Skeletal muscle tissue (tissue), 4 donors: ENCODE data around the gene INTS4. TPM values are rescaled to one million over a fixed set of nuclear protein-coding genes. Genes with fewer than 3 reads are reported as not detected.
"Not testable (repeated sequence)": the region's sequence is repeated elsewhere in the genome, so short reads cannot be mapped to it uniquely, and the experiment has no call there.

Experiments used
- H3K27ac ChIP-seq: one replicate; pipeline ENCODE4 v1.7.0; 2013; ENCODE audit warnings: mild to moderate bottlenecking, low read depth, low read length, inconsistent platforms
- H3K27me3 ChIP-seq, 3 donors: one replicate each; pipeline ENCODE4 v1.7.0; 2013; ENCODE audit warnings: low read length in 3 of 3; ENCODE audit not compliant: control insufficient read depth in 3 of 3, insufficient read depth in 3 of 3
- H3K36me3 ChIP-seq, 3 donors: one replicate each; pipeline ENCODE4 v1.7.0; 2013; ENCODE audit warnings: low read length in 3 of 3; ENCODE audit not compliant: control insufficient read depth in 3 of 3, insufficient read depth in 3 of 3
- H3K4me1 ChIP-seq, 3 donors: one replicate each; pipeline ENCODE4 v1.7.0; 2013; ENCODE audit warnings: low read length in 3 of 3, mild to moderate bottlenecking in 3 of 3; ENCODE audit not compliant: control insufficient read depth in 3 of 3, insufficient read depth in 3 of 3
- H3K4me3 ChIP-seq, 3 donors: one replicate each; pipeline ENCODE4 v1.7.0; 2013; ENCODE audit warnings: low read length in 3 of 3
- H3K9ac ChIP-seq, 3 donors: one replicate each; pipeline ENCODE4 v1.7.0; 2013; ENCODE audit warnings: low read length in 3 of 3, mild to moderate bottlenecking in 3 of 3, moderate library complexity in 2 of 3, low read depth in 1 of 3
- H3K9me3 ChIP-seq, 3 donors: one replicate each; pipeline ENCODE4 v1.7.0; 2013; ENCODE audit warnings: low read length in 3 of 3; ENCODE audit not compliant: control insufficient read depth in 3 of 3
- total RNA-seq: library from RNA; depleted of rRNA; stranded (reverse); fragments of >200 nt; gene quantifications from one replicate; pipeline ENCODE4 v1.2.3, GENCODE V29; 2014
- donor health status: Osteomylitis.

Gene INTS4
- total RNA-seq, 1 donor from 2014 or later: 40.7 TPM

- Histone ChIP-seq H3K4me3 (no peak overlapping the region), H3K27me3 (no peaks in the 10 kb centered on the region), H3K36me3 (peaks cover 25 to 52% (median 46%) of the 10 kb centered on the region in 3 donors), H3K4me1 (no peaks in the 10 kb centered on the region), H3K9me3 (no peaks in the 10 kb centered on the region), H3K9ac (no peak overlapping the region), H3K27ac (no peak overlapping the region)
These were observed 122.6 kb downstream of the INTS4 start for GRCh38 chr11:77871855-77872254.

- Histone ChIP-seq H3K27ac (no peak overlapping the region), H3K4me1 (peaks cover 0 to 4% (median 0%) of the 10 kb centered on the region in 3 donors), H3K36me3 (peaks cover 18 to 34% (median 29%) of the 10 kb centered on the region in 3 donors), H3K4me3 (no peak overlapping the region), H3K27me3 (no peaks in the 10 kb centered on the region), H3K9ac (no peak overlapping the region), H3K9me3 (no peaks in the 10 kb centered on the region)
These were observed 125.7 kb downstream of the INTS4 start for GRCh38 chr11:77868744-77869143.

- Histone ChIP-seq H3K4me3 (no peak overlapping the region), H3K9ac (no peak overlapping the region), H3K27ac (no peak overlapping the region), H3K27me3 (no peaks in the 10 kb centered on the region), H3K36me3 (peaks cover 7 to 18% (median 15%) of the 10 kb centered on the region in 3 donors), H3K9me3 (no peaks in the 10 kb centered on the region), H3K4me1 (peaks cover 3 to 7% (median 4%) of the 10 kb centered on the region in 3 donors)
These were observed 128.1 kb downstream of the INTS4 start for GRCh38 chr11:77866336-77866735.

- peaks cover 3 to 10% (median 7%) of the 10 kb centered on the region in 3 donors for H3K4me1 ChIP-seq
- H3K4me3 ChIP-seq: no peak overlapping the region
- no peaks in the 10 kb centered on the region for H3K27me3 ChIP-seq
- no peak overlapping the region for H3K9ac ChIP-seq
- peaks cover 6 to 14% (median 14%) of the 10 kb centered on the region in 3 donors for H3K36me3 ChIP-seq
- no peaks in the 10 kb centered on the region for H3K9me3 ChIP-seq
- no peak overlapping the region for H3K27ac ChIP-seq
These were observed 128.7 kb downstream of the INTS4 start for GRCh38 chr11:77865805-77866204.

GRCh38 chr11:77861444-77861843, 133.0 kb downstream of the INTS4 start:
- H3K9ac ChIP-seq, H3K4me3 ChIP-seq, H3K9me3 ChIP-seq, H3K27me3 ChIP-seq, H3K27ac ChIP-seq: not testable (repeated sequence)
- Histone ChIP-seq H3K4me1 (peaks cover 13 to 20% (median 18%) of the 10 kb centered on the region in 3 donors), H3K36me3 (peaks cover 3 to 12% (median 6%) of the 10 kb centered on the region in 3 donors)

- H3K36me3 ChIP-seq: peaks cover 17 to 31% (median 30%) of the 10 kb centered on the region in 3 donors
- H3K4me1 ChIP-seq: peaks cover 13 to 20% (median 14%) of the 10 kb centered on the region in 3 donors
- not testable (repeated sequence) for H3K4me3 ChIP-seq, H3K9me3 ChIP-seq, H3K9ac ChIP-seq, H3K27ac ChIP-seq, H3K27me3 ChIP-seq
These were observed 136.5 kb downstream of the INTS4 start for GRCh38 chr11:77857906-77858457.

GRCh38 chr11:77854838-77855237, 139.6 kb downstream of the INTS4 start:
- Histone ChIP-seq H3K4me1 (peaks cover 2 to 5% (median 2%) of the 10 kb centered on the region in 3 donors), H3K9me3 (peaks cover 0 to 3% (median 0%) of the 10 kb centered on the region in 3 donors), H3K27me3 (no peaks in the 10 kb centered on the region), H3K4me3 (peak overlapping the region in 1 of 3 donors; percentile 14), H3K9ac (no peak overlapping the region), H3K27ac (no peak overlapping the region), H3K36me3 (peaks cover 17 to 42% (median 38%) of the 10 kb centered on the region in 3 donors)

- peaks cover 0 to 3% (median 0%) of the 10 kb centered on the region in 3 donors for H3K9me3 ChIP-seq
- no peaks in the 10 kb centered on the region for H3K27me3 ChIP-seq
- H3K27ac ChIP-seq: no peak overlapping the region
- H3K9ac ChIP-seq: no peak overlapping the region
- no peak overlapping the region for H3K4me3 ChIP-seq
- H3K36me3 ChIP-seq: peaks cover 24 to 50% (median 40%) of the 10 kb centered on the region in 3 donors
- H3K4me1 ChIP-seq: peaks cover 0 to 2% (median 0%) of the 10 kb centered on the region in 3 donors
These were observed 143.0 kb downstream of the INTS4 start for GRCh38 chr11:77851503-77851902.

GRCh38 chr11:77843700-77844099, 150.8 kb downstream of the INTS4 start:
- not testable (repeated sequence) for H3K9ac ChIP-seq, H3K4me3 ChIP-seq, H3K4me1 ChIP-seq, H3K27me3 ChIP-seq, H3K9me3 ChIP-seq, H3K27ac ChIP-seq
- peaks cover 20 to 63% (median 41%) of the 10 kb centered on the region in 3 donors for H3K36me3 ChIP-seq

- H3K4me1 ChIP-seq: peaks cover 0 to 2% (median 0%) of the 10 kb centered on the region in 3 donors
- H3K36me3 ChIP-seq: peaks cover 12 to 54% (median 41%) of the 10 kb centered on the region in 3 donors
- no peak overlapping the region for H3K4me3 ChIP-seq
- H3K27ac ChIP-seq: no peak overlapping the region
- no peak overlapping the region for H3K9ac ChIP-seq
- no peaks in the 10 kb centered on the region for H3K9me3 ChIP-seq
- no peaks in the 10 kb centered on the region for H3K27me3 ChIP-seq
These were observed 151.9 kb downstream of the INTS4 start for GRCh38 chr11:77842441-77843121.
